ENCODE measurements around the gene KIF9. TPM values are rescaled to one million over a fixed set of nuclear protein-coding genes. Genes with fewer than 3 reads are reported as not detected.
A peak's percentile ranks its signal among the peaks of the same experiment; 100 is the strongest.
"Not testable (repeated sequence)": the region's sequence is repeated elsewhere in the genome, so short reads cannot be mapped to it uniquely, and the experiment has no call there.

KIF9 gene
- total RNA-seq, 1 experiment from 2014 or later = 13.1 TPM

DNA sequence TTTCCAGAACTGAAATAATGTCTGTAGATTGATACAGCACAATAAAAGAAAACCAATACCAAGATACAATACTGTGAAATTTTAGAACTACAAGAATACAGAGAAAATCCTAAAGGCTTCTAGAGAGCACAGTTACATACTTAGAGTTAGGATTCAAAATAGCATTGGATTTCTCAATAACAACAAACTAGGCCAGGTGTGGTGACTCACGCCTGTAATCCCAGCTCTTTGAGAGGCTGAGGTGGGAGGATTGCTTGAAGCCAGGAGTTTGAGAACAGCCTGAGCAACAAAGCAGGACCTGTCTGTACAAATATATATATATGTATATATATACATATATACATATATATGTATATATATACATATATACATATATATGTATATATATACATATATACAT, 33.6 kb upstream of the KIF9 start:
- CTCF ChIA-PET; DNase-seq (ENCODE audit: low read depth, low spot score); H3K36me3 ChIP-seq (ENCODE audit: control insufficient read depth in 1 of 2, insufficient read depth in 2 of 2, low read length in 2 of 2); RAD21 ChIA-PET (ENCODE audit: low non-redundant PET in 1 of 2, low total read pairs in 2 of 2, uncharacterized antibody in 2 of 2, unreplicated experiment in 2 of 2); H4K20me1 ChIP-seq (ENCODE audit: insufficient read depth); H3K9ac ChIP-seq (ENCODE audit: low read length); H3K9me2 ChIP-seq (ENCODE audit: insufficient read depth); H3K9me3 ChIP-seq (ENCODE audit: control insufficient read depth in 1 of 2, insufficient read depth in 1 of 2, low read depth in 1 of 2, low read length in 2 of 2); POLR2A ChIA-PET; H3K27ac ChIP-seq (ENCODE audit: low read depth, low read length); H3K4me2 ChIP-seq (ENCODE audit: low read length); H3K4me3 ChIP-seq (replicated peaks in 1 of 2; ENCODE audit: low read depth in 1 of 2, low read length in 2 of 2); H3K27me3 ChIP-seq (ENCODE audit: insufficient read depth, low read length); ATAC-seq; intact Hi-C loops (cut with micrococcal nuclease); H3K79me2 ChIP-seq (ENCODE audit: insufficient read depth, low read length); BruUV-seq (replicated peaks); H2AFZ ChIP-seq (ENCODE audit: low read depth, low read length, poor library complexity, severe bottlenecking): not testable (repeated sequence)
- peaks cover 6 to 19% of the 10 kb centered on the region in 2 experiments; a peak in 2 of 4 replicates for H3K4me1 ChIP-seq (ENCODE audit: control insufficient read depth in 1 of 2, insufficient read depth in 2 of 2, low read length in 2 of 2)
- peak; percentile 26; the same call in 1 of the 2 replicates for TF ChIP-seq CEBPB (IDR thresholded peaks at IDR 0.05; ENCODE audit: low read depth)

GRCh38 chr3:47315069-47315647, 32.6 kb upstream of the KIF9 start:
- Histone ChIP-seq H3K79me2 (ENCODE audit: insufficient read depth, low read length) (peaks cover 9% of the 10 kb centered on the region), H3K27ac (ENCODE audit: low read depth, low read length) (no peak overlapping the region), H3K9ac (ENCODE audit: low read length) (no peak overlapping the region), H3K4me2 (ENCODE audit: low read length) (no peak overlapping the region), H3K9me2 (ENCODE audit: insufficient read depth) (no peaks in the 10 kb centered on the region), H3K9me3 (ENCODE audit: control insufficient read depth in 1 of 2, insufficient read depth in 1 of 2, low read depth in 1 of 2, low read length in 2 of 2) (no peaks in the 10 kb centered on the region), H2AFZ (ENCODE audit: low read depth, low read length, poor library complexity, severe bottlenecking) (no peak overlapping the region), H3K4me1 (ENCODE audit: control insufficient read depth in 1 of 2, insufficient read depth in 2 of 2, low read length in 2 of 2) (peaks cover 6 to 19% of the 10 kb centered on the region in 2 experiments; a peak in 2 of 4 replicates), H3K27me3 (ENCODE audit: insufficient read depth, low read length) (no peaks in the 10 kb centered on the region), H3K36me3 (ENCODE audit: control insufficient read depth in 1 of 2, insufficient read depth in 2 of 2, low read length in 2 of 2) (peaks cover 0 to 2% of the 10 kb centered on the region in 2 experiments; a peak in 1 of 4 replicates), H4K20me1 (ENCODE audit: insufficient read depth) (no peaks in the 10 kb centered on the region), H3K4me3 (replicated peaks in 1 of 2; ENCODE audit: low read depth in 1 of 2, low read length in 2 of 2) (no peak overlapping the region)
- TF ChIP-seq FOSL1 (IDR thresholded peaks at IDR 0.05; ENCODE audit: low read depth) (no peak), EZH2phosphoT487 (IDR thresholded peaks at IDR 0.05; ENCODE audit: borderline replicate concordance) (no peak), POLR2AphosphoS5 (IDR thresholded peaks at IDR 0.05; ENCODE audit: low read depth, low read length) (no peak), SIN3A (IDR thresholded peaks at IDR 0.05; ENCODE audit: low read depth) (no peak), CEBPB (IDR thresholded peaks at IDR 0.05; ENCODE audit: low read depth) (no peak), YY1 (IDR thresholded peaks at IDR 0.05; ENCODE audit: extremely low read depth, insufficient replicate concordance, low read depth, low read length) (no peak), ELF1 (IDR thresholded peaks at IDR 0.05; ENCODE audit: borderline replicate concordance, low read depth) (no peak), ZBTB33 (IDR thresholded peaks at IDR 0.05; ENCODE audit: extremely low read depth, insufficient replicate concordance, low read length) (no peak), ATF3 (IDR thresholded peaks at IDR 0.05) (no peak)
- ATAC-seq = no peak
- intact Hi-C loops (cut with micrococcal nuclease) = no loop called here
- DNase-seq (ENCODE audit: low read depth, low spot score) = no peak
- BruUV-seq (replicated peaks) = no TSS peak
- ChIA-PET RAD21 (ENCODE audit: low non-redundant PET in 1 of 2, low total read pairs in 2 of 2, uncharacterized antibody in 2 of 2, unreplicated experiment in 2 of 2) (no interaction called here), CTCF (interaction anchor here (1.0 to 1.9 kb wide), 2 partner anchors 9 to 406 kb away, joined by 3 to 21 read pairs; no protein-coding TSS in a partner anchor), POLR2A (no interaction called here)
